Keratinocyte (primary cell): ENCODE results near the gene NEGR1.

Experiments used
- EZH2 ChIP-seq: IDR thresholded peaks from one replicate; pipeline ENCODE4 v1.6.1; 2012; ENCODE audit warnings: inconsistent platforms, mild to moderate bottlenecking, low read length, moderate library complexity
- TF ChIP-seq, protein P1 (sequence below), 3 experiments: IDR thresholded peaks in 1 of 3; conservative IDR thresholded peaks in 1 of 3; optimal IDR thresholded peaks in 1 of 3; 2 replicates in 2 of 3; 3 replicates in 1 of 3; pipeline versions ENCODE3 to v1.5.1; 2011; ENCODE audit warnings: low read length in 3 of 3, mild to moderate bottlenecking in 3 of 3, moderate library complexity in 2 of 3, control low read depth in 1 of 3, inconsistent platforms in 1 of 3; ENCODE audit not compliant: insufficient read depth in 2 of 3; ENCODE audit errors: extremely low read depth in 1 of 3

DNA sequence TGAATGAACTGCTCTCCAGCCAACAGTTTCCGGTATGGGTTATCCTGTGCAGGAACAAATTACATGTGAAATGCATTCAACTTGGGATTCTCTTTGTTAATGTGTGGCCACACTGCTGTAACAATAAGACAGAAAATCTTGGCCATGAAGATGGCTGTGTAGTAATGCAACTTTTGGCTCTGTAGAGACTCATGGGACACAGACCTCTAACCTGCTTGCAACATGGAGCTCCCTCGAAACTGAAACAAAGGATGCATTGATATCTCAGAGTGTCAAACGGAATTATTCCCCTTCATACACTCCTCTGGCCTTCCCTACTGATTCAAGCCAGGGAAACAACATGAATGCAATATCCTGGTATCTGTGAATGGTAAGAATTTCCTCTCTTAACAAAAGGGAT lies 642.2 kb downstream of the NEGR1 start:
- TF ChIP-seq, protein P1, sequence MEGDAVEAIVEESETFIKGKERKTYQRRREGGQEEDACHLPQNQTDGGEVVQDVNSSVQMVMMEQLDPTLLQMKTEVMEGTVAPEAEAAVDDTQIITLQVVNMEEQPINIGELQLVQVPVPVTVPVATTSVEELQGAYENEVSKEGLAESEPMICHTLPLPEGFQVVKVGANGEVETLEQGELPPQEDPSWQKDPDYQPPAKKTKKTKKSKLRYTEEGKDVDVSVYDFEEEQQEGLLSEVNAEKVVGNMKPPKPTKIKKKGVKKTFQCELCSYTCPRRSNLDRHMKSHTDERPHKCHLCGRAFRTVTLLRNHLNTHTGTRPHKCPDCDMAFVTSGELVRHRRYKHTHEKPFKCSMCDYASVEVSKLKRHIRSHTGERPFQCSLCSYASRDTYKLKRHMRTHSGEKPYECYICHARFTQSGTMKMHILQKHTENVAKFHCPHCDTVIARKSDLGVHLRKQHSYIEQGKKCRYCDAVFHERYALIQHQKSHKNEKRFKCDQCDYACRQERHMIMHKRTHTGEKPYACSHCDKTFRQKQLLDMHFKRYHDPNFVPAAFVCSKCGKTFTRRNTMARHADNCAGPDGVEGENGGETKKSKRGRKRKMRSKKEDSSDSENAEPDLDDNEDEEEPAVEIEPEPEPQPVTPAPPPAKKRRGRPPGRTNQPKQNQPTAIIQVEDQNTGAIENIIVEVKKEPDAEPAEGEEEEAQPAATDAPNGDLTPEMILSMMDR (optimal IDR thresholded peaks at IDR 0.05 in 1 of 3, IDR thresholded peaks at IDR 0.05 in 1 of 3, conservative IDR thresholded peaks at IDR 0.05 in 1 of 3; ENCODE audit: extremely low read depth in 1 of 3, insufficient read depth in 2 of 3, low read length in 3 of 3) = no peak
- no peak for TF ChIP-seq EZH2
